H1 (cell line): ENCODE results near the gene ALOX5AP. TPM values are rescaled to one million over a fixed set of nuclear protein-coding genes. Genes with fewer than 3 reads are reported as not detected.

Experiments
- CTCF ChIA-PET: fragments of 300-600 bp; sonication (Branson Sonifier 250); formaldehyde crosslinking; loops from one replicate; lab custom pipeline; 2021; ENCODE audit not compliant: partially characterized antibody; lab: Charles Lee
- POLR2A ChIA-PET: fragments of 300-600 bp; sonication (Branson Sonifier 250); formaldehyde crosslinking; loops from one replicate; lab custom pipeline; 2021; ENCODE audit warnings: inconsistent platforms; ENCODE audit not compliant: partially characterized antibody; lab: Charles Lee
- DNase-seq, 2 experiments: peaks; one replicate each; pipeline versions ENCODE4 v3.0.0 to v3.0.0-alpha.2; 2010 to 2022; ENCODE audit warnings: low spot score in 2 of 2, low read depth in 1 of 2, mixed read lengths in 1 of 2
- FAIRE-seq: peaks from 2 replicates; lab custom pipeline; 2011; peaks lifted over from hg19 to GRCh38; lab: Jason Lieb, UNC
- H2AFZ ChIP-seq: 2 replicates; pipeline ENCODE4 v1.8.1; 2012; ENCODE audit warnings: low read length, inconsistent platforms
- H2AK5ac ChIP-seq: 2 replicates; pipeline ENCODE4 v1.6.1; 2013; ENCODE audit warnings: low read depth, low read length
- H2BK120ac ChIP-seq: replicated peaks from 2 replicates; pipeline ENCODE3; 2013; ENCODE audit warnings: low read depth, low read length, inconsistent platforms
- H2BK12ac ChIP-seq: 2 replicates; pipeline ENCODE4 v1.6.1; 2013; ENCODE audit warnings: low read depth, low read length
- H2BK15ac ChIP-seq: 2 replicates; pipeline ENCODE4 v1.6.1; 2013; ENCODE audit warnings: low read length
- H2BK20ac ChIP-seq: 2 replicates; pipeline ENCODE4 v1.6.1; 2013; ENCODE audit warnings: low read length
- H2BK5ac ChIP-seq: 2 replicates; pipeline ENCODE4 v1.6.1; 2013; ENCODE audit warnings: low read depth, low read length
- H3K14ac ChIP-seq: 2 replicates; pipeline ENCODE4 v1.6.1; 2013; ENCODE audit warnings: inconsistent platforms; ENCODE audit not compliant: insufficient read length
- H3K18ac ChIP-seq: 2 replicates; pipeline ENCODE4 v1.6.1; 2013; ENCODE audit warnings: low read length; ENCODE audit errors: extremely low read depth
- H3K23ac ChIP-seq: 2 replicates; pipeline ENCODE4 v1.6.1; 2013; ENCODE audit warnings: inconsistent platforms; ENCODE audit not compliant: insufficient read length
- H3K23me2 ChIP-seq: 2 replicates; pipeline ENCODE4 v1.6.1; 2013; ENCODE audit warnings: low read depth, low read length
- H3K27ac ChIP-seq: 2 replicates; pipeline ENCODE4 v1.6.1; 2011; ENCODE audit warnings: low read depth, low read length, inconsistent platforms
- H3K27me3 ChIP-seq, 4 experiments: replicated peaks in 1 of 4; 1 replicate in 1 of 4; 2 replicates in 3 of 4; pipeline versions ENCODE4 v1.6.1 to v1.8.1; 2011 to 2013; ENCODE audit warnings: low read length in 3 of 4, mild to moderate bottlenecking in 3 of 4, inconsistent platforms in 2 of 4, mixed read lengths in 2 of 4, moderate library complexity in 1 of 4; ENCODE audit not compliant: control insufficient read depth in 3 of 4, insufficient read depth in 3 of 4; ENCODE audit errors: extremely low read depth in 1 of 4
- H3K36me3 ChIP-seq, 4 experiments: 2 replicates each; pipeline versions ENCODE4 v1.6.1 to v1.8.1; 2011 to 2013; ENCODE audit warnings: mild to moderate bottlenecking in 4 of 4, low read length in 3 of 4, moderate library complexity in 2 of 4, control low read depth in 1 of 4, inconsistent platforms in 1 of 4; ENCODE audit not compliant: insufficient read depth in 4 of 4, control insufficient read depth in 2 of 4
- H3K4ac ChIP-seq: replicated peaks from 2 replicates; pipeline ENCODE3; 2013; ENCODE audit warnings: low read length, low read depth, mixed read lengths, inconsistent platforms; ENCODE audit not compliant: insufficient read length
- H3K4me1 ChIP-seq, 4 experiments: replicated peaks in 1 of 4; 1 replicate in 1 of 4; 2 replicates in 3 of 4; pipeline versions ENCODE4 v1.6.1 to v1.8.1; 2011 to 2013; ENCODE audit warnings: low read length in 3 of 4, inconsistent platforms in 2 of 4, mixed read lengths in 1 of 4; ENCODE audit not compliant: insufficient read depth in 4 of 4, control insufficient read depth in 3 of 4
- H3K4me2 ChIP-seq, 2 experiments: 2 replicates each; pipeline versions ENCODE4 v1.6.1 to v1.8.1; 2011 to 2013; ENCODE audit warnings: low read depth in 2 of 2, low read length in 2 of 2, control low read depth in 1 of 2, inconsistent platforms in 1 of 2, mild to moderate bottlenecking in 1 of 2; ENCODE audit not compliant: insufficient read depth in 1 of 2
- H3K4me3 ChIP-seq, 4 experiments: fragments of 200-600, 300-600 bp in 1 of 4; sonication (generic), shearing (Covaris generic), sonication (Bioruptor Twin) in 1 of 4; 2 replicates each; pipeline versions ENCODE4 v1.5.1 to v1.8.1; 2011 to 2016; ENCODE audit warnings: low read length in 4 of 4, low read depth in 3 of 4, control low read depth in 2 of 4, inconsistent platforms in 2 of 4, mild to moderate bottlenecking in 2 of 4, mixed read lengths in 1 of 4, moderate library complexity in 1 of 4; ENCODE audit not compliant: insufficient read depth in 2 of 4; ENCODE audit errors: extremely low read depth in 1 of 4
- H3K56ac ChIP-seq: replicated peaks from 2 replicates; pipeline ENCODE3; 2013; ENCODE audit warnings: low read depth, mild to moderate bottlenecking, mixed read lengths, low read length, inconsistent platforms; ENCODE audit not compliant: insufficient read length
- H3K79me1 ChIP-seq: 2 replicates; pipeline ENCODE4 v1.6.1; 2013; ENCODE audit warnings: low read depth, low read length, control low read depth
- H3K79me2 ChIP-seq, 2 experiments: 2 replicates each; pipeline versions ENCODE4 v1.6.1 to v1.8.1; 2012 to 2013; ENCODE audit warnings: low read length in 2 of 2, mild to moderate bottlenecking in 2 of 2, inconsistent platforms in 1 of 2; ENCODE audit not compliant: insufficient read depth in 2 of 2, control insufficient read depth in 1 of 2
- H3K9ac ChIP-seq, 4 experiments: replicated peaks in 1 of 4; 1 replicate in 1 of 4; 2 replicates in 3 of 4; pipeline versions ENCODE4 v1.6.1 to v1.8.1; 2011 to 2013; ENCODE audit warnings: low read depth in 3 of 4, low read length in 3 of 4, control low read depth in 2 of 4, mild to moderate bottlenecking in 2 of 4, moderate library complexity in 2 of 4, inconsistent platforms in 1 of 4; ENCODE audit errors: extremely low read depth in 1 of 4
- H3K9me3 ChIP-seq, 2 experiments: 2 replicates each; pipeline versions ENCODE4 v1.6.1 to v1.8.1; 2012 to 2013; ENCODE audit warnings: mild to moderate bottlenecking in 2 of 2, moderate library complexity in 2 of 2, control low read depth in 1 of 2, inconsistent platforms in 1 of 2, low read depth in 1 of 2, low read length in 1 of 2, mixed read lengths in 1 of 2; ENCODE audit not compliant: insufficient read depth in 2 of 2
- H4K20me1 ChIP-seq, 2 experiments: replicated peaks in 1 of 2; 2 replicates each; pipeline versions ENCODE3 to v1.8.1; 2011 to 2013; ENCODE audit warnings: inconsistent platforms in 2 of 2, low read length in 2 of 2, mild to moderate bottlenecking in 1 of 2; ENCODE audit not compliant: insufficient read depth in 2 of 2, control insufficient read depth in 1 of 2
- H4K5ac ChIP-seq: 2 replicates; pipeline ENCODE4 v1.6.1; 2013; ENCODE audit warnings: low read length, low read depth, mixed read lengths, inconsistent platforms; ENCODE audit not compliant: insufficient read length
- H4K8ac ChIP-seq: 2 replicates; pipeline ENCODE4 v1.8.0; 2013; ENCODE audit warnings: mild to moderate bottlenecking, moderate library complexity, low read length, inconsistent platforms; ENCODE audit not compliant: insufficient read depth; ENCODE audit errors: extremely low read depth
- H4K91ac ChIP-seq: replicated peaks from 2 replicates; pipeline ENCODE3; 2013; ENCODE audit warnings: low read length, mixed read lengths, inconsistent platforms; ENCODE audit not compliant: insufficient read length
- SAP30 ChIP-seq: fragments of 300-600 bp; sonication (generic); IDR thresholded peaks from 2 replicates; pipeline ENCODE4 v1.7.1; 2012; ENCODE audit warnings: low read length, moderate library complexity, mild to moderate bottlenecking, inconsistent platforms; ENCODE audit not compliant: insufficient read depth, insufficient replicate concordance
- SIN3A ChIP-seq, 2 experiments: IDR thresholded peaks in 1 of 2; conservative IDR thresholded peaks in 1 of 2; 2 replicates each; pipeline ENCODE4 v1.6.1; 2011 to 2012; ENCODE audit warnings: low read length in 2 of 2, improper control_type of control experiment in 1 of 2, low read depth in 1 of 2, mild to moderate bottlenecking in 1 of 2
- WGBS, 2 experiments: shearing (Covaris generic) in 1 of 2; methylation state at CpG; one replicate each; pipeline versions ENCODE4 v1.1.6 to v1.1.7; 2013 to 2015; ENCODE audit warnings: low lambda C conversion rate in 2 of 2, mixed read lengths in 2 of 2, inconsistent platforms in 1 of 2, low coverage in 1 of 2, missing lambda C conversion rate in 1 of 2; ENCODE audit not compliant: insufficient replicate concordance in 2 of 2, insufficient coverage in 1 of 2, insufficient read length in 1 of 2; ENCODE audit errors: extremely low coverage in 1 of 2, missing lambda C conversion rate in 1 of 2; 5-methylcytosine and 5-hydroxymethylcytosine counted together
- polyA plus RNA-seq, 7 experiments: library from polyadenylated mRNA; depleted of rRNA in 3 of 7; stranded (reverse) in 5 of 7; unstranded in 2 of 7; fragments of >200 nt in 5 of 7; fragments of 200-250 nt in 2 of 7; gene quantifications; 1 replicate in 5 of 7; 2 replicates in 1 of 7; 4 replicates in 1 of 7; pipeline versions ENCODE4 v1.2.1 to v1.2.3, GENCODE V29; 2011 to 2013; ENCODE audit warnings: missing spikeins in 2 of 7, mixed read lengths in 2 of 7
- total RNA-seq: library from RNA; stranded (reverse); fragmentation: NEBNext Ultra II Directional; extraction: Animal tissue kit (Norgen Biotek cat#: 25700); gene quantifications from 2 replicates; pipeline ENCODE4 v1.2.1, GENCODE V29; 2021

Gene ALOX5AP
- total and polyA plus RNA-seq, 2 of the 8 experiments (the other 6 are each of a cell fraction or from before 2014, with no cell fraction given): not detected

GRCh38 chr13:30730526-30730925 is 4.8 kb upstream of the ALOX5AP start:
- Histone ChIP-seq H3K9me3 (no peaks in the 10 kb centered on the region), H3K9ac (no peak overlapping the region), H2AFZ (no peak overlapping the region), H3K56ac (no peak overlapping the region), H3K4me2 (no peak overlapping the region), H3K4ac (no peak overlapping the region), H2BK5ac (no peak overlapping the region), H3K79me2 (no peaks in the 10 kb centered on the region), H3K27me3 (no peaks in the 10 kb centered on the region), H3K4me3 (no peak overlapping the region), H3K27ac (no peak overlapping the region), H2BK12ac (no peak overlapping the region), H3K36me3 (no peaks in the 10 kb centered on the region), H3K4me1 (no peaks in the 10 kb centered on the region), H3K14ac (no peak overlapping the region), H2BK120ac (no peak overlapping the region), H3K79me1 (no peaks in the 10 kb centered on the region), H3K23me2 (no peaks in the 10 kb centered on the region), H4K8ac (no peak overlapping the region), H4K20me1 (no peaks in the 10 kb centered on the region), H3K23ac (no peak overlapping the region), H2AK5ac (no peak overlapping the region), H2BK20ac (no peak overlapping the region), H4K5ac (no peak overlapping the region), H4K91ac (no peak overlapping the region), H2BK15ac (no peak overlapping the region), H3K18ac (no peak overlapping the region)
- ChIA-PET POLR2A (no interaction called here), CTCF (interaction anchor here (0.8 to 1.1 kb wide), 4 partner anchors 17 to 28 kb away, joined by 3 read pairs; no protein-coding TSS in a partner anchor)
- DNase-seq (no peak), FAIRE-seq (no peak)
- TF ChIP-seq SAP30 (no peak), SIN3A (conservative IDR thresholded peaks at IDR 0.05 in 1 of 2, IDR thresholded peaks at IDR 0.05 in 1 of 2; ENCODE audit: low read depth in 1 of 2, low read length in 2 of 2) (0 out of 4 replicates have a peak, but pooled peaks of 1 of the 2 experiments have one; percentile 35)
- 86% methylated on average over 7 of the region's 7 CpGs; no CpG with 5 or more reads in 1 of the 2 experiments for WGBS, 2 experiments
